Calu3 (cell line): Measurements from ENCODE around the gene ACOT12. TPM values are rescaled to one million over a fixed set of nuclear protein-coding genes. Genes with fewer than 3 reads are reported as not detected.

ENCODE experiments used
- BruUV-seq: library from RNA; stranded (reverse); fragments of 400-500 nt; replicated peaks from 2 replicates; lab custom pipeline; 2021; lab: Mats Ljungman, UMichigan
- CTCF ChIA-PET: fragments of 300-600 bp; sonication (Branson Sonifier 250); formaldehyde crosslinking; loops from one replicate; lab custom pipeline; 2022; ENCODE audit warnings: antibody characterized with exemption; lab: Charles Lee
- DNase-seq: peaks from one replicate; pipeline ENCODE4 v3.0.0; 2022
- H3K27ac Mint-ChIP-seq: one replicate; pipeline ENCODE4 v1.8.0; 2022; ENCODE audit warnings: mixed read lengths; ENCODE audit not compliant: unreplicated experiment
- H3K27me3 Mint-ChIP-seq: one replicate; pipeline ENCODE4 v1.8.0; 2022; ENCODE audit warnings: mixed read lengths; ENCODE audit not compliant: unreplicated experiment
- H3K36me3 Mint-ChIP-seq: one replicate; pipeline ENCODE4 v1.8.0; 2022; ENCODE audit warnings: mild to moderate bottlenecking, moderate library complexity, mixed read lengths; ENCODE audit not compliant: insufficient read depth, unreplicated experiment
- H3K4me1 Mint-ChIP-seq: one replicate; pipeline ENCODE4 v1.8.0; 2022; ENCODE audit warnings: mild to moderate bottlenecking, low read depth, mixed read lengths; ENCODE audit not compliant: unreplicated experiment
- H3K4me3 Mint-ChIP-seq: one replicate; pipeline ENCODE4 v1.8.0; 2022; ENCODE audit warnings: mild to moderate bottlenecking, low read depth, moderate library complexity, mixed read lengths; ENCODE audit not compliant: unreplicated experiment
- H3K9me3 Mint-ChIP-seq: one replicate; pipeline ENCODE4 v1.8.0; 2022; ENCODE audit warnings: low read depth, mixed read lengths; ENCODE audit not compliant: unreplicated experiment
- CTCF ChIP-seq: fragments of 200-600 bp; IDR thresholded peaks from one replicate; pipeline ENCODE4 v1.8.0; 2022; ENCODE audit warnings: antibody characterized with exemption; ENCODE audit not compliant: unreplicated experiment
- intact Hi-C: fragments of 100-400 bp; cut with micrococcal nuclease; formaldehyde crosslinking; loops from one replicate; pipeline ENCODE4 v1.10.0; 2022; ENCODE audit not compliant: unreplicated experiment
- total RNA-seq: library from RNA; stranded (reverse); gene quantifications from 2 replicates; pipeline ENCODE4 v1.2.3, GENCODE V29; 2022

Gene ACOT12
- total RNA-seq, 1 experiment from 2014 or later: 0.87 TPM

- Mint-ChIP-seq H3K27ac (no peak overlapping the region), H3K27me3 (no peaks in the 10 kb centered on the region), H3K4me1 (peaks cover 10% of the 10 kb centered on the region), H3K4me3 (no peak overlapping the region), H3K36me3 (no peaks in the 10 kb centered on the region), H3K9me3 (no peaks in the 10 kb centered on the region)
- no peak for DNase-seq
- CTCF ChIA-PET: no interaction called here
- TF ChIP-seq CTCF: no peak
- no TSS peak for BruUV-seq
- intact Hi-C loops: no loop called here
Measured at GRCh38 chr5:81401266-81401665, 7.3 kb upstream of the ACOT12 start.

- no TSS peak for BruUV-seq
- no peak for TF ChIP-seq CTCF
- no peaks in the 10 kb centered on the region for H3K27me3 Mint-ChIP-seq
Measured at GRCh38 chr5:81400375-81400774, 6.4 kb upstream of the ACOT12 start.

GRCh38 chr5:81398741-81399140 is 4.8 kb upstream of the ACOT12 start:
- Mint-ChIP-seq H3K27me3 (no peaks in the 10 kb centered on the region), H3K27ac (no peak overlapping the region)
- no TSS peak for BruUV-seq

More at GRCh38 chr5:81400375-81400774, 6.4 kb upstream of the ACOT12 start:
- no peaks in the 10 kb centered on the region for H3K9me3 Mint-ChIP-seq
- CTCF ChIA-PET: no interaction called here
- H3K4me1 Mint-ChIP-seq: peaks cover 10% of the 10 kb centered on the region
- intact Hi-C loops: no loop called here
- H3K27ac Mint-ChIP-seq: no peak overlapping the region
- DNase-seq: no peak
- no peak overlapping the region for H3K4me3 Mint-ChIP-seq
- no peaks in the 10 kb centered on the region for H3K36me3 Mint-ChIP-seq

GRCh38 chr5:81397176-81397575 is 3.2 kb upstream of the ACOT12 start:
- H3K27ac Mint-ChIP-seq: no peak overlapping the region
- peaks cover 5% of the 10 kb centered on the region for H3K4me1 Mint-ChIP-seq
- BruUV-seq: no TSS peak
- H3K36me3 Mint-ChIP-seq: peaks cover 13% of the 10 kb centered on the region
- no peak for TF ChIP-seq CTCF
- CTCF ChIA-PET: interaction anchor here (0.6 kb wide), 2 partner anchors 12 to 58 kb away, joined by 3 read pairs; no protein-coding TSS in a partner anchor
- no peak overlapping the region for H3K4me3 Mint-ChIP-seq
- no peak for DNase-seq
- no peaks in the 10 kb centered on the region for H3K27me3 Mint-ChIP-seq
- H3K9me3 Mint-ChIP-seq: no peaks in the 10 kb centered on the region
- intact Hi-C loops: loop anchor here (10.0 kb wide), 1 partner anchor 92 kb away; the partner anchor contains the start of gene ZCCHC9

More at GRCh38 chr5:81398741-81399140, 4.8 kb upstream of the ACOT12 start:
- no peaks in the 10 kb centered on the region for H3K9me3 Mint-ChIP-seq
- H3K4me1 Mint-ChIP-seq: peaks cover 10% of the 10 kb centered on the region
- no peak for DNase-seq
- TF ChIP-seq CTCF: no peak
- CTCF ChIA-PET: no interaction called here
- intact Hi-C loops: loop anchor here (10.0 kb wide), 1 partner anchor 94 kb away; the partner anchor contains the start of gene ZCCHC9
- no peak overlapping the region for H3K4me3 Mint-ChIP-seq
- H3K36me3 Mint-ChIP-seq: peaks cover 8% of the 10 kb centered on the region
